RWPE1 (cell line): Measurements from ENCODE around the gene GDE1.
A peak's percentile ranks its signal among the peaks of the same experiment; 100 is the strongest.
"Not testable (repeated sequence)": the region's sequence is repeated elsewhere in the genome, so short reads cannot be mapped to it uniquely, and the experiment has no call there.

Source experiments
- CTCF ChIA-PET: fragments of 350-600 bp; sonication (Branson Sonifier 250); formaldehyde crosslinking; extraction: SDS; loops from one replicate; lab custom pipeline; 2021; lab: Yijun Ruan, JAX
- POLR2A ChIA-PET: fragments of 400-600 bp; formaldehyde crosslinking; extraction: SDS; loops from one replicate; lab custom pipeline; 2020; ENCODE audit warnings: antibody characterized with exemption; ENCODE audit not compliant: low non-redundant PET; lab: Yijun Ruan, JAX
- DNase-seq: peaks from one replicate; pipeline ENCODE4 v3.0.0; 2012; ENCODE audit warnings: low spot score
- H3K27ac ChIP-seq: fragments of 450-650 bp; 2 replicates; pipeline ENCODE4 v1.5.1; 2017
- TF ChIP-seq, protein P1 (sequence below): fragments of 450-650 bp; conservative IDR thresholded peaks from 2 replicates; pipeline ENCODE4 v1.5.1; 2017; ENCODE audit warnings: low read depth, mild to moderate bottlenecking

The GDE1 gene

DNA sequence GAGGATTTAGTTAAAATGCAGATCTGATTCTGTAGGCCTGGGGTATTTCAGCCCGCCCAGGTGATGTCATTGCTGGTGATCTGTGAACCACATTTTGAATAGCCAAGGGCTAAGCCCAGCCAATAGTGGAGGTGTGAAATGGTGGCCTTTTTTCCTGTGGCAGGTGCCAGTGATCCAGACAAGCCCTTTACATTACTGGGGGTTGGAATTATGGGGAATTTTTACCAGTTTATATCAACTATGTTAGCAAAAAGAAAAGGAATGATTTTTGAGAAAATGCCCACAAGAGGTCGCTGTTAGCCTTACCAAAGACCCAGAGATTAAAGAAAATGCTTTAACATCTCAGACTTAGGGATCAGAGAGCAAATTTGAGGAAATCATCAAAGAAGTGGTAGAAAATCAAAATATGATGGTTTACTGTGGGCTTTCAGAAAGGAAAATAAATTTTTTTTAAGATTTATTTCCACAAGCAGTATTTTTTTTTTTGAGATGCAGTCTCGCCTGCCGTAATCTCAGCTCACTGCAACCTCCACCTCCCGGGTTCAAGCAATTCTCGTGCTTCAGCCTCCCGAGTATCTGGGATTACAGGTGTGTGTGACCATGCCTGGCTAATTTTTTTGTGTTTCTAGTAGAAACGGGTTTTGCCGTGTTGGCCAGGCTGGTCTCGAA is 37.5 kb upstream of the GDE1 start:
- ChIA-PET CTCF (interaction anchor here (0.6 to 0.8 kb wide), 2 partner anchors 47 to 139 kb away, joined by 7 to 8 read pairs; no protein-coding TSS in a partner anchor), POLR2A (no interaction called here)
- peak; percentile 38 for DNase-seq
- H3K27ac ChIP-seq = no peak overlapping the region
- TF ChIP-seq, protein P1, sequence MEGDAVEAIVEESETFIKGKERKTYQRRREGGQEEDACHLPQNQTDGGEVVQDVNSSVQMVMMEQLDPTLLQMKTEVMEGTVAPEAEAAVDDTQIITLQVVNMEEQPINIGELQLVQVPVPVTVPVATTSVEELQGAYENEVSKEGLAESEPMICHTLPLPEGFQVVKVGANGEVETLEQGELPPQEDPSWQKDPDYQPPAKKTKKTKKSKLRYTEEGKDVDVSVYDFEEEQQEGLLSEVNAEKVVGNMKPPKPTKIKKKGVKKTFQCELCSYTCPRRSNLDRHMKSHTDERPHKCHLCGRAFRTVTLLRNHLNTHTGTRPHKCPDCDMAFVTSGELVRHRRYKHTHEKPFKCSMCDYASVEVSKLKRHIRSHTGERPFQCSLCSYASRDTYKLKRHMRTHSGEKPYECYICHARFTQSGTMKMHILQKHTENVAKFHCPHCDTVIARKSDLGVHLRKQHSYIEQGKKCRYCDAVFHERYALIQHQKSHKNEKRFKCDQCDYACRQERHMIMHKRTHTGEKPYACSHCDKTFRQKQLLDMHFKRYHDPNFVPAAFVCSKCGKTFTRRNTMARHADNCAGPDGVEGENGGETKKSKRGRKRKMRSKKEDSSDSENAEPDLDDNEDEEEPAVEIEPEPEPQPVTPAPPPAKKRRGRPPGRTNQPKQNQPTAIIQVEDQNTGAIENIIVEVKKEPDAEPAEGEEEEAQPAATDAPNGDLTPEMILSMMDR = peak; percentile 75

- DNase-seq = no peak
- ChIA-PET POLR2A (interaction anchor here (0.6 kb wide), 1 partner anchor 18 kb away, joined by 5 read pairs; no protein-coding TSS in a partner anchor), CTCF (interaction anchor here (0.7 to 1.1 kb wide), 4 partner anchors 38 to 744 kb away, joined by 3 to 6 read pairs (median 4); no protein-coding TSS in a partner anchor)
- H3K27ac ChIP-seq = peak overlapping the region; percentile 75
- TF ChIP-seq, protein P1 = no peak
These were observed 34.3 kb upstream of the GDE1 start for GRCh38 chr16:19555938-19556771.

GRCh38 chr16:19555186-19555937 is 33.5 kb upstream of the GDE1 start, which contains the start of gene VPS35L:
Gene VPS35L (plus strand): TSS chr16:19555703. CDS start chr16:19555730, 27 bp downstream.
- peak; percentile 91 for DNase-seq
- CTCF ChIA-PET = interaction anchor here (0.6 to 1.1 kb wide), 6 partner anchors 25 to 745 kb away, joined by 3 to 6 read pairs (median 4); no protein-coding TSS in a partner anchor
- TF ChIP-seq, protein P1 = peak; percentile 87
- POLR2A ChIA-PET = interaction anchor here (0.6 kb wide), 1 partner anchor 17 kb away, joined by 5 read pairs; no protein-coding TSS in a partner anchor
- H3K27ac ChIP-seq = peak within 1 kb of the TSS; percentile 75

GRCh38 chr16:19549673-19550072 is 27.8 kb upstream of the GDE1 start:
- H3K27ac ChIP-seq = no peak overlapping the region
- TF ChIP-seq, protein P1 = no peak
- no peak for DNase-seq
- ChIA-PET POLR2A (no interaction called here), CTCF (no interaction called here)

GRCh38 chr16:19548144-19548543 is 26.2 kb upstream of the GDE1 start:
- POLR2A ChIA-PET = no interaction called here
- no peak overlapping the region for H3K27ac ChIP-seq
- DNase-seq = no peak
- CTCF ChIA-PET = interaction anchor here (0.6 kb wide), 1 partner anchor 9 kb away, joined by 5 read pairs; no protein-coding TSS in a partner anchor
- TF ChIP-seq, protein P1 = no peak

- H3K27ac ChIP-seq, POLR2A ChIA-PET, CTCF ChIA-PET, DNase-seq: not testable (repeated sequence)
These were observed 21.5 kb upstream of the GDE1 start for GRCh38 chr16:19543278-19543996.
